NCI-H345 treated with DMSO at 0.1 percent for 48 hours (cell line): ENCODE data around the gene CFDP1.

Experiments used
- DNase-seq: peaks from one replicate; lab custom pipeline; 2025; ENCODE audit not compliant: unreplicated experiment; lab: John Stamatoyannopoulos, UW

CFDP1 gene

DNA sequence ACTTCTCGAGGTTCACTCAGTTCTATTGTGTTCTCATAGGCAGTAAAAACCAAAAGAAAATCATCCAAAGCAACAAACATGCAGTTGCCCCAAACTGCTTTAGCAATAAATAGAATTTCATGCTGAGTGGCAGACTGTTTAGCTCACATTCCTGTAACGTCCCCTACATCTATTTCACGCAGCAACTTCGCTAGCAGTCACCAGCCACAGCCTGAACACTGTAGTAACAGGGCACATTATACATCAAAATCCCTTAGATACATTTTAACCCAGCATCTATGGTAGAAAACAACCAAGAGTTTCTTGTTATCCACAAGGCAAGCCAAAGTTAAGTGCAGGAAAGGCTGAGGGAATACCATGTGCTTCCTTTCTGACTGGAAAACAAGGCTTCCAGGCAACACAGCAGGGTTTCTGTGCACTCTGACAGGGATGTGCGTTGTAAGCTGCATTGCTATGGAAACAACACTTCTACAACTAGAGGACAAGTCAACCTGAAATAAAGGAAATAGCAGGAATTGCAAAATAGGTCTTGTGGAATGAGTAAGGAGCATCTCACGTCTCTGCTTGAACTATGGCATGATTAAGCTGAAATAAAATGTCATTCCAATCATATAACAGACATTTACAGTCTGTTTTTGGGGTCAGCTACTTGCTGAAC, 55.4 kb downstream of the CFDP1 start:
- DNase-seq: no peak

DNA sequence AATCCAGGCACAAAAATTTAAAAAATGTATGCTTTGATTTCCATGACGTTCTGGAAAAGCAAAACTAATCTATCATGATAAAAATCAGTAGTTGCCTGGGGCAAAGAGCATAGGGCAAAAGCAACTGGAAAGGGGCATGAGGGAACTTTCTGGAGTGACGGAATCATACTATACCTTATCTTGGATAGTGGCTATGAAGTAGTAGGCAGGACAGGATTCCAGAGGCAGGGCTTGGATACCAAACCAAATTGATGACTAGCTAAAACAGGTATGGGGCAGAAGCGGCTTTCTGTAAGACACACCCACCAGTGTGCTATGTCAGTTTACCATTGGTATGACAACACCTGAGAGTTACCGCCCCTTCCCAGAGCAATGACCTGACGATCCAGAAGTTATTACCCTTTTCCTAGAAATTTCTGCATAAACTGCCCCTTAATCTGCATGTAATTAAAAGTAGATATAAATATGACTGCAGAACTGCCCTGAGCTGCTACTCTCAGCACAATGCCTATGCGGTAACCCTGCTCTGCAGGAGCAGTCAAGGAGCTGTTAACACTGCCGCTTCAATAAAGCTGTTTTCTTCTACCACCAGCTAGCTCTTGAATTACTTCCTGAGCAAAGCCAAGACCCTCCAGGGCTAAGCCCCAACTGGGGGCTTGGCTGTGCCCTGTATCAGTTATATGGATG, 56.7 kb downstream of the CFDP1 start:
- no peak for DNase-seq

- no peak for DNase-seq
Observed at GRCh38 chr16:75374388-75374787, 58.9 kb downstream of the CFDP1 start.

DNA sequence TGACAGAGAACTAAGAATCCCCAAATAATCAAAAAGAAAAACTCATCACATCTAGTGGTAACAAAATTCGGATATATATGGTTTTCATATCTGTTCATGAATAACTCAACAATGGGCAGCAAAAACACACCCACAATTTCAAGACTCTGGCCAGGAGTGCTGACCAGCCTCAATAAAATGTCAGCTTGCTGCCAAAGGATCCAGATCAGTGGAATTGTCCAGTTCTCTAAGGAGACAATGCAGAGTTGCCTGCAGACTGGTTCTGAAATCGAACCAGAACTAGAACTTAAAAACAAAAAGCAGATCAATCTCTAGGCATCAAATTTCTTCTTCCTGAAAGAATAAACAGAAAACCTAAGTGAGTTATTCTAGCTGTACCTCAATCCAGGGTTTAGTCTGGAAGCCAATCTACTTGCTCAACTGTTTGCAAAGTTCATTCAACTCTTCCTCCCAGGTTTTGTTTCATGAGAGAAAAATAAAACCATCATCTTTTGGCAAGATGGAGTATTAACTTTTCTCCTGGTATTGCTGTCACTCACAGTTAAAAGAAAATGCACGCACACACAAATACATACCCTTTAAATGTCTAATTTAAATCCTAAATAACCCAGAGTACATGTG, 61.0 kb downstream of the CFDP1 start:
- no peak for DNase-seq

DNA sequence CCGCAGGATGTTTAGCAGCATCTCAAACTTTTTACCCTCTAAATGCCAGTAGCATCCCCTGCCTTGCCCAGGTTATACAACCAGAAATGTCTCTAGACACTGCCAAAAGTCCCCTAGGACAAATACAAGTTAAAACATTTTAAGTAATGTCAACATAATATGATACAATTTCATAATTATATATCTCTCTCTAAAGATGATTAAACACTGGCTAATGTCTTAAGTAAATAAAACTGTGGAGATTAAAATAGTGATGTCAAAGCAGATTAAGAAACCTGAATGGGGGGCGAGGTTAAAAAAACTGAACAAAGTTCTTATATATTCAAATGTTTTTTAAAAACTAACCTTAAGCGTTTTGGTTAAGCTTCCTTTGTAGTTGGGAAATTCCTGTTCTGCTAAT, 62.1 kb downstream of the CFDP1 start:
- DNase-seq: no peak

DNA sequence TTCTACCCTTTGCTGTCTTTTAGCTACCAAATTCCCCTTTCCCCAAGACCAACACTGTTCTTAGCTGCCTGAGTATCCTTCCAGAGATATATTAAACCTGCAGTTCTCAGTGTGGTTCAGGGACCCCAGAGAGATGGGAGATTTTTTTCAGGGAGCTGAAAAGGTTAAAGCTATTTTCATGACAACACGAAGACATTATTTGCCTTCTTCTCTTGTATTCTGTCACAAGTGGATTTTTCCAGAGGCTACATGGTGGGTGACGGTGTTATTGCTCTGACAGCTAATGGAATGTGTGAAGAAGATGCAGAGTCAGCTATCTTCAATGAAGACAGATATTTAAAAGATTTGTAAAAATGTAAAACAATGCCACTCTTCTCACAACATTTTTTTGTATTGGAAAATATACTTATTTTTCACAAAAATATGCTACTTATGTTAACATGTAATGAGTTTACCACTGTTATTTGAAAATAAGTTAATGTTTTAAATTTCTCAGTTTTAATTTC, 69.0 kb downstream of the CFDP1 start:
- no peak for DNase-seq

DNA sequence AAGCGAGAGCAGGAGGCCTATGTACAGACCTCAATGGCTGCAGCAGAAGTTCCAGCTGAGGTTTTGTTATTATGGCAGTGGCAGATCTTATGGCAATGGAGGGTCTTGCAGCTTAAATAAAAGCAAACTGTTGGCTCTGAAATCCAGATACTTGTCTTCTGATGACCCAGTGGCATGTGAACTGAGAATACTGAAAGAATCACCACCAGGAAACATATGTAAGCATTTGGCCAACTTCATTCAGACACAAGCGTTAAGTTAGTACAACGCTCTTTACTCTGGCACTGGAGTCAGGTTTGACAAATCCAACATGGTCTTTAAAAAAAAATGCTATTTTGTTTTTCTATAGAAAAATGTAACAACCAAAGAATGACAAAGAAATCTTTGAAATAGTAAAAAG, 70.5 kb downstream of the CFDP1 start:
- DNase-seq: no peak

DNA sequence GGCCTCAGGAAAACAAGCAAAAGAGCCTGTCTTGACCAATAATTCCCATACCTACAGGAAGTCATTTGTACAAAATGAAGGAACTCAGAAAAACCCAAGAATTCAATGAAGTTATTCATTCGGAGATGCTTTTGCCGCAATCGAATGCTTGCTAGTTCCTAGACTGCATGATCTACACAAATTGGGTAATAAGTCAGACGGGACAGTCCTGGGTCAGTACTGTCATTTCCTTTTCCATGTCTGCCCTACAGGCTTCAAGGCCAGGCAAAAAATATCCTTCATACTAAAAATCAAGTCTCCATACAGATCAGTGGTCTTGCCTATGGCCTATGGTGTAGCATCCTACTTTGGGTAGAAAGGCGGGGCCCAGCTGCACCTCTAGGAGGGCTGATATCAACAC, 71.4 kb downstream of the CFDP1 start:
- DNase-seq: no peak

DNA sequence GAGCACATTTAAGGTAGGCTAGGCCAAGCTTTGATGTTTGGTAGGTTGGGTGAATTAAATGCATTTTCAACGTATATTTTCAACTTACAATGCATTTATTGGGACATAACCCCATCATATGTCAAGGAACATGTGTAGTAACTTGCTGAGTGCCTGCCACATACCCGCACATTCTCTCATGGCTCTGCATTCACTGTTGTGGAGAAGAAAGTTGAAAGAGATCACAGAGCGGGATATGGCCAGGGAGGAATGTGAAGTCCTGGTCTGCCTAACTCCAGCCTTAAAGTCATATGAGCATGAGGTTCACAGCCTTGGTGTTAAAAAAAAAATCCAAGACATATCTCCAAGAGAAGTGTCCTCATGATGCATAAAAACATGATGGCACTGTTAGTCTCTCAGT, 79.1 kb downstream of the CFDP1 start:
- DNase-seq: no peak

DNA sequence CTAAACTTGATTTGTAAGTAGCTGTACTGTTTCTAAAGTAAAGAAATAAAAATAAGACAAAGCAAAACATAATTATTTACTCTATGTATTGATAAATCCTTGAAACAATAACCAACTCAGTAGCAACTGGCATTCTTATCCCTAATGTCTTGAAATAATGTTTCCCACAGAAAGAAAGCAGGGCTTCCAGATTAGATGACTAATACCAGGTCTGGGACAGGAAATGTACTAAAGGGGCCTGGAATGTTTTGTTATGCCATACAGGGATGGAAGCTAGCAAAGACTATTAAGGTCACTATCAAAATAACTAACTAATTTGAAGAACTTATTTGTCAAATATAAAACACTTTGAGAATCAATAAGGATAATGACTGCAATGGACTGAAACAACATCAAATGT, 82.1 kb downstream of the CFDP1 start:
- DNase-seq: no peak

- no peak for DNase-seq
Observed at GRCh38 chr16:75345711-75346110, 87.6 kb downstream of the CFDP1 start.

GRCh38 chr16:75343941-75344340, 89.4 kb downstream of the CFDP1 start:
- no peak for DNase-seq

GRCh38 chr16:75343286-75343685, 90.0 kb downstream of the CFDP1 start:
- DNase-seq: no peak

GRCh38 chr16:75342308-75342811, 90.9 kb downstream of the CFDP1 start:
- no peak for DNase-seq

GRCh38 chr16:75341564-75342307, 91.6 kb downstream of the CFDP1 start:
- no peak for DNase-seq

DNA sequence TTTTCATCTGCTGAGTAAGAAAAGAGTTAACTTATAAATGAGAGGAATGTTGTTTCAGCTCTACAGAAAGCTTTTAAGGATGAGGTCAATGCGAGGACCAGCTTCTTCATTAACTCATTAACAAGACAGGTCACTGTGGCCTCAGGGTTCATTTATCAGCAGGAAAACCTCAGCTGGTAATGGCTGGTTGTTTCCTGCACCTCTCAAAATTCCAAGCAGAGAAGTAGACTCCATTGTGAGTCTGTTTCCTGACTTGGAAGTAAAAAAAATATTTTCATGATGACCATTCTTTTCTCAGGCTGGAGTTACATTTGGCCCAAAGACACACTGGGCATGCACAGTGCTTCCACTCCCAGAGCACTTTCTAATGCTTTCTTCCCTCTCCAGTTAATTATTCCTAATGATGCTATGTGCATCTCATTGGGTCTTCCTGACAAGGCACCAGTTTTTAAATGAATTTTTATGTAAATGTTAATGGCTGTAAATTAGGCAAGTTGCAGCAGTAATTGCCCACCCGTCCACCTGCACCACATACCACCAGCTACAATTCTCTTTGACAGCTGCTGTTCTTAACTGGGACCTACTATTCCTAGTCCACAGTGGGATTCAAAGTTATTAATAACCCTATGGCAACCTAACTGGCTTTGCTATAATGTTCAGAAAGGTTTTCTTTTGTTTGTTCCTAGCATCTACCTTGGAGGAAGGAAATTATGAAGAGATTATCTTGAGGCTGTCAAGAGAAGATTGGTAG, 92.4 kb downstream of the CFDP1 start:
- no peak for DNase-seq

DNA sequence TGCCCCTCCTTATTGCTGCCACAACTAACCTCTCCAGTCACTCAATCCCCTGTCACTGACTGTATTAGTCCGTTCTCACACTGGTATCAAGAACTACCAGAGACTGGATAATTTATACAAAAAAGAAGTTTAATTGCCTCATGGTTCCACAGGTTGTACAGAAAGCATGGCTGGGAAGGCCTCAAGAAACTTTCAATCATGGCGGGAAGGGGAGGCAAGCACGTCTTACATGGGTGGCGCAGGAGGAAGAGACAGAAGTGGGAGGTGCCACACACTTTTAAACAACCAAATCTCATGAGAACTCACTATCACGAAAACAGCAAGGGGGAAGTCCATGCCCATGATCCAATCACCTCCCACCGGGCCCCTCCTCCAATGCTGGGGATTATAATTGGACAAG, 95.9 kb downstream of the CFDP1 start:
- no peak for DNase-seq

DNA sequence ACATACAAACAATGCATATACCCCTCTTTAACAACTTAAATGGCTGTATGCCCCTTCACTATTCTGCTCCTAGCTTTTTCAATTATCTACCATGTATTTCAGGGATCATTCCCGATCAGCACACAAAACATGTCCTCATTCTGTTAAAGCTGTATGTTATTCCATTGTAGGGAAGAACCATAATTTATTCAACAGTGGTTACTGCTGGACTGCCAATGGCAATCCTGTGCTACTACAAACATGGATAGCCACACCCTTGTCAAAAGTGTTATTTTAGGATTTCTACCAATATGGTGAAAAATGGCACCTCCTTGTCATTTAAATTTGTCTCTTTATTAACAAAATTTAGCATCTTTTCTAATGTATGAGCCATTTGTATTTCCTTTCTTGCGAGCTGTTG, 96.8 kb downstream of the CFDP1 start:
- DNase-seq: no peak

- DNase-seq: no peak
Observed at GRCh38 chr16:75333721-75334163, 99.6 kb downstream of the CFDP1 start.

DNA sequence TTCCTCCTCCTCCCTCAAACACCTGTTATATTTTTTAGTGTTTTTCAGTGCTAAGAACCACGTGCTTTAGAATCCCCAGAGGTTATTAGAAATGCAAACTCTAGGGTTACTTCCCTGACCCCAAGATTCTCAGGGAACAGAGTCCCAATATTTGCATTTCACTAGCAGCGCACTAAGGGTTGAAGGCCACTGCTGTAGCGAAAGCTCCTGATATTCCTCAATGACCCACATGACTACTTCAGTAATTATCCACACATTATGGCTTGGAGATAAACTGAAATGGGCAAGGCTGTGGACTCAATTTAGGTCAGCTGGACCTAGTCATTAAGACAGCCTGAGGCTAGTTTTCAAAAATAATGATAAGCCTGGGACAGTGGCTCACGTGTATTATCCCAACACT, 103.4 kb downstream of the CFDP1 start:
- DNase-seq: no peak

- DNase-seq: no peak
Observed at GRCh38 chr16:75326333-75326732, 107.0 kb downstream of the CFDP1 start.
